Bronchial epithelial cell (primary cell): ENCODE measurements around the gene S100P. TPM values are rescaled to one million over a fixed set of nuclear protein-coding genes. Genes with fewer than 3 reads are reported as not detected.

ENCODE experiments used
- DNase-seq: peaks from one replicate; pipeline ENCODE4 v3.0.0-alpha.2; 2010; ENCODE audit warnings: low read depth
- FAIRE-seq: peaks from 2 replicates; lab custom pipeline; 2011; peaks lifted over from hg19 to GRCh38; lab: Jason Lieb, UNC
- H3K27me3 ChIP-seq: 2 replicates; pipeline ENCODE4 v1.5.1; 2011; ENCODE audit warnings: low read length; ENCODE audit not compliant: control insufficient read depth, insufficient read depth
- H3K36me3 ChIP-seq: 2 replicates; pipeline ENCODE4 v1.5.1; 2011; ENCODE audit warnings: low read length; ENCODE audit not compliant: control insufficient read depth, insufficient read depth
- H3K4me3 ChIP-seq: 2 replicates; pipeline ENCODE4 v1.5.1; 2011; ENCODE audit warnings: mild to moderate bottlenecking, low read depth, low read length, control low read depth
- CTCF ChIP-seq: IDR thresholded peaks from 2 replicates; pipeline ENCODE4 v1.5.1; 2011; ENCODE audit warnings: mild to moderate bottlenecking, moderate library complexity, low read length, control low read depth, inconsistent platforms; ENCODE audit not compliant: insufficient read depth, severe bottlenecking
- total RNA-seq: library from RNA; depleted of rRNA; stranded (reverse); fragments of >200 nt; gene quantifications from 2 replicates; pipeline ENCODE4 v1.2.1, GENCODE V29; 2014

Gene S100P
- total RNA-seq, 1 donor from 2014 or later: 641 TPM

- H3K4me3 ChIP-seq: no peak overlapping the region
- no peak for TF ChIP-seq CTCF
- DNase-seq (no peak), FAIRE-seq (no peak)
- H3K27me3 ChIP-seq: peaks cover 6% of the 10 kb centered on the region
- no peaks in the 10 kb centered on the region for H3K36me3 ChIP-seq
Measured at GRCh38 chr4:6660430-6660829, 33.2 kb upstream of the S100P start.

GRCh38 chr4:6662591-6662990, 31.1 kb upstream of the S100P start:
- DNase-seq: no peak
- no peak for FAIRE-seq

GRCh38 chr4:6663596-6664393, 29.9 kb upstream of the S100P start:
- Histone ChIP-seq H3K27me3 (peaks cover 6% of the 10 kb centered on the region), H3K4me3 (no peak overlapping the region), H3K36me3 (no peaks in the 10 kb centered on the region)
- DNase-seq (no peak), FAIRE-seq (no peak)
- TF ChIP-seq CTCF: no peak

More at GRCh38 chr4:6662591-6662990, 31.1 kb upstream of the S100P start:
- no peak overlapping the region for H3K4me3 ChIP-seq
- peaks cover 6% of the 10 kb centered on the region for H3K27me3 ChIP-seq
- no peaks in the 10 kb centered on the region for H3K36me3 ChIP-seq
- no peak for TF ChIP-seq CTCF

GRCh38 chr4:6665320-6665654, 28.4 kb upstream of the S100P start:
- no peak for DNase-seq
- H3K27me3 ChIP-seq: peaks cover 6% of the 10 kb centered on the region
- no peak for TF ChIP-seq CTCF
- H3K4me3 ChIP-seq: no peak overlapping the region
- FAIRE-seq: peak; percentile 87
- H3K36me3 ChIP-seq: no peaks in the 10 kb centered on the region

GRCh38 chr4:6668391-6668790, 25.3 kb upstream of the S100P start:
- peaks cover 1% of the 10 kb centered on the region for H3K36me3 ChIP-seq
- FAIRE-seq: no peak
- no peak for TF ChIP-seq CTCF
- DNase-seq: peak; percentile 94
- H3K4me3 ChIP-seq: no peak overlapping the region
- H3K27me3 ChIP-seq: peaks cover 5% of the 10 kb centered on the region

- peak; percentile 49 for DNase-seq
- Histone ChIP-seq H3K36me3 (peaks cover 3% of the 10 kb centered on the region), H3K27me3 (no peaks in the 10 kb centered on the region), H3K4me3 (no peak overlapping the region)
- FAIRE-seq: no peak
- TF ChIP-seq CTCF: no peak
Measured at GRCh38 chr4:6671648-6672047, 22.0 kb upstream of the S100P start.
